DOHH2 (cell line): Measurements from ENCODE around the gene LILRB3.
A peak's percentile ranks its signal among the peaks of the same experiment; 100 is the strongest.

Experiments
- H3F3A ChIP-seq: fragments of 200-600 bp; sonication (generic), shearing (Covaris generic); 2 replicates; pipeline ENCODE4 v1.6.0; 2016; ENCODE audit warnings: antibody characterized with exemption, mild to moderate bottlenecking; ENCODE audit not compliant: control insufficient read depth, insufficient read depth
- H3K27ac ChIP-seq: fragments of 200-600 bp; sonication (generic); 2 replicates; pipeline ENCODE4 v1.5.1; 2014; ENCODE audit warnings: low read depth, mild to moderate bottlenecking, low read length, moderate library complexity
- H3K27me3 ChIP-seq: fragments of 200-600 bp; sonication (generic); 2 replicates; pipeline ENCODE4 v1.6.1; 2014; ENCODE audit warnings: mild to moderate bottlenecking, low read length, mixed read lengths; ENCODE audit not compliant: control insufficient read depth
- H3K36me3 ChIP-seq: fragments of 200-600 bp; sonication (generic); 2 replicates; pipeline ENCODE4 v1.6.1; 2014; ENCODE audit warnings: mild to moderate bottlenecking, low read length, moderate library complexity, mixed read lengths; ENCODE audit not compliant: control insufficient read depth
- H3K4me1 ChIP-seq: fragments of 200-600 bp; sonication (generic); 2 replicates; pipeline ENCODE4 v1.6.1; 2014; ENCODE audit warnings: mild to moderate bottlenecking, low read length, mixed read lengths; ENCODE audit not compliant: control insufficient read depth
- H3K4me2 ChIP-seq: fragments of 200-600 bp; sonication (generic); 2 replicates; pipeline ENCODE4 v1.6.0; 2014; ENCODE audit warnings: mild to moderate bottlenecking, low read length, moderate library complexity
- H3K4me3 ChIP-seq: fragments of 200-600 bp; sonication (generic); 2 replicates; pipeline ENCODE4 v1.5.1; 2014; ENCODE audit warnings: mild to moderate bottlenecking, low read length, mixed read lengths
- H3K79me2 ChIP-seq: fragments of 200-600 bp; sonication (generic); 2 replicates; pipeline ENCODE4 v1.6.1; 2014; ENCODE audit warnings: mild to moderate bottlenecking, low read length, mixed read lengths; ENCODE audit not compliant: control insufficient read depth
- H3K9me2 ChIP-seq: fragments of 200-600 bp; sonication (generic); replicated peaks from 2 replicates; pipeline ENCODE4 v1.6.1; 2014; ENCODE audit warnings: mild to moderate bottlenecking, low read length, mixed read lengths; ENCODE audit not compliant: control insufficient read depth
- H3K9me3 ChIP-seq: fragments of 200-600 bp; sonication (generic); 2 replicates; pipeline ENCODE4 v1.6.1; 2014; ENCODE audit warnings: antibody characterized with exemption, low read length, mixed read lengths; ENCODE audit not compliant: control insufficient read depth, insufficient read depth
- H4K20me1 ChIP-seq: fragments of 200-600 bp; sonication (generic); 2 replicates; pipeline ENCODE4 v1.6.0; 2014; ENCODE audit warnings: low read depth, mild to moderate bottlenecking, antibody characterized with exemption, low read length, moderate library complexity; ENCODE audit not compliant: control insufficient read depth, insufficient read depth
- CTCF ChIP-seq: fragments of 200-600 bp; sonication (generic); IDR thresholded peaks from one replicate; pipeline ENCODE4 v1.5.1; 2014; ENCODE audit warnings: antibody characterized with exemption, mild to moderate bottlenecking, low read depth, low read length; ENCODE audit not compliant: poor library complexity, severe bottlenecking
- EZH2phosphoT487 ChIP-seq: fragments of 200-600 bp; sonication (generic); IDR thresholded peaks from 2 replicates; pipeline ENCODE4 v1.6.1; 2017; ENCODE audit warnings: borderline replicate concordance, mild to moderate bottlenecking, antibody characterized with exemption, low read length, moderate library complexity, mixed read lengths

Gene LILRB3

GRCh38 chr19:54206831-54207177 is 16.0 kb downstream of the LILRB3 start:
- H4K20me1 ChIP-seq = peaks cover 45% of the 10 kb centered on the region
- TF ChIP-seq EZH2phosphoT487 (no peak), CTCF (no peak)
- H3K9me3 ChIP-seq = no peaks in the 10 kb centered on the region
- H3K27ac ChIP-seq = no peak overlapping the region
- H3F3A ChIP-seq = peaks cover 78% of the 10 kb centered on the region
- H3K4me2 ChIP-seq = peak overlapping the region; percentile 8; the same call in 1 of the 2 replicates
- H3K9me2 ChIP-seq = no peaks in the 10 kb centered on the region
- peaks cover 44% of the 10 kb centered on the region for H3K4me1 ChIP-seq
- no peak overlapping the region for H3K4me3 ChIP-seq
- peaks cover 82% of the 10 kb centered on the region for H3K36me3 ChIP-seq
- peaks cover 66% of the 10 kb centered on the region for H3K79me2 ChIP-seq
- H3K27me3 ChIP-seq = no peaks in the 10 kb centered on the region

- peaks cover 51% of the 10 kb centered on the region for H4K20me1 ChIP-seq
- peaks cover 83% of the 10 kb centered on the region for H3F3A ChIP-seq
- no peaks in the 10 kb centered on the region for H3K9me3 ChIP-seq
- H3K27me3 ChIP-seq = no peaks in the 10 kb centered on the region
- H3K27ac ChIP-seq = no peak overlapping the region
- TF ChIP-seq CTCF (no peak), EZH2phosphoT487 (no peak)
- peak overlapping the region; percentile 8; the same call in 1 of the 2 replicates for H3K4me2 ChIP-seq
- peaks cover 47% of the 10 kb centered on the region for H3K4me1 ChIP-seq
- peaks cover 88% of the 10 kb centered on the region for H3K36me3 ChIP-seq
- H3K79me2 ChIP-seq = peaks cover 71% of the 10 kb centered on the region
- H3K9me2 ChIP-seq = no peaks in the 10 kb centered on the region
- no peak overlapping the region for H3K4me3 ChIP-seq
These were observed 16.6 kb downstream of the LILRB3 start for GRCh38 chr19:54206030-54206830.

GRCh38 chr19:54204767-54205468 is 17.9 kb downstream of the LILRB3 start:
- no peaks in the 10 kb centered on the region for H3K9me2 ChIP-seq
- H3K27me3 ChIP-seq = no peaks in the 10 kb centered on the region
- peak overlapping the region; percentile 91 for H3K4me2 ChIP-seq
- peaks cover 47% of the 10 kb centered on the region for H3K4me1 ChIP-seq
- peaks cover 53% of the 10 kb centered on the region for H4K20me1 ChIP-seq
- H3K79me2 ChIP-seq = peaks cover 82% of the 10 kb centered on the region
- no peak overlapping the region for H3K27ac ChIP-seq
- TF ChIP-seq CTCF (no peak), EZH2phosphoT487 (no peak)
- H3F3A ChIP-seq = peaks cover 78% of the 10 kb centered on the region
- peaks cover 92% of the 10 kb centered on the region for H3K36me3 ChIP-seq
- H3K9me3 ChIP-seq = no peaks in the 10 kb centered on the region
- peak overlapping the region; percentile 25 for H3K4me3 ChIP-seq
